ENCODE results near the gene CNTNAP5.

The CNTNAP5 gene

DNA sequence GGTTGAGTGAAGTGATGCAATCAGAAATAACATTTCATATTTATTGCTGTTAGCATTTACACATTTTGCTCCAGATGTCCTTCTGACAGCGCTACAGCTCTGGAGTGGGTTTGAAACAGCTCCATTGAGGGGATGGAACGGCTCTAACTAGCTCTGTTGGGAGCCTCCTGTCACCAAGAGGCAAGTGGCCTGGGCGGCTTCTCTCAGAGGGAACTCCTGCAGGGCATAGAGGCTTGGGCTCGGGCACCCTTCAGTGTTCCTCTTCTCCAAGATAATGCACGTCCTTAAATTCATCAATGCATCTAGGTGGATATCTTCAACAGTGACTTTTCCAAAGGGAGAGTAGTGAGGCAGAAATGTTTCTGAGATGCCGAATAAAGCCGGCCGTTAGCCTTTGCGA lies 122.5 kb downstream of the CNTNAP5 start:
- FAIRE-seq (no peak), DNase-seq (ENCODE audit: insufficient read length, low spot score) (no peak)

DNA sequence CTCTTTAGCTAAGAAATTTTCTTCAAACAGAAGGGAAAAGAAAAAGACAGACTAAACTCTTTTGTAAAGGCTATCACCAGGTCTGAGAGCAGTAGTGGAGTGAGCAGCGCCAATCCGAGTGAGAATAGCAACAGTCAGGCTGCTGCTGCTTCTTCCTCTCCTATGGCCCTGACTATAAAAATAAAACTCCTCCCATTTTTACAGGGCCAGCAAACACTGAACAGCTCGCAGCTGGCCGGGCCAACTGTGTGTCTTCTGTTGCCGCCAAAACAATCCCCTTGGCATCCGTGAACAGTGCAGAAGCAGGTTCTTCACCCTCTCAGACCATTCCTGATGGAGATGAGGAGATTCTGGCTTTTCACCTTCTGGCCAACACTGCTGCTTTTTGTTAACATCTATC lies 124.5 kb downstream of the CNTNAP5 start:
- DNase-seq (ENCODE audit: insufficient read length, low spot score): no peak
- no peak for FAIRE-seq

DNA sequence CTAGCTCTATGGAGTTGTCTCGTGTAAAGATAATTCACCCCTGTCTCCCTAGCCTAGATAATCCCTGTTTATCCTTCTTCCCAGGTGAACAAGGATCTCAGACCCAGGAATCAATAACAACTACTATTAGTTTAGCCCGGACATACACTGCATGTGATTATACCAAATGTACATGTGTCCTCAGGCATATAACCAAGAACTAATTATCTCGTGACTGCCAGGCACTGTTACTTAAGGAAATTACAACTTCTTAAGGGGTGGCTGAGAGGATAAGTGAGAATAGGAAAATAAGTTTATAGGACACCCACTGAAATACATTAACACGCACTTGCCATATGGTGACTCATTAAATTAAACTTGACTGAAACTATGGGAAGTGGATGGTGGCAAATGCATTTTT lies 126.6 kb downstream of the CNTNAP5 start:
- FAIRE-seq (no peak), DNase-seq (ENCODE audit: insufficient read length, low spot score) (no peak)

DNA sequence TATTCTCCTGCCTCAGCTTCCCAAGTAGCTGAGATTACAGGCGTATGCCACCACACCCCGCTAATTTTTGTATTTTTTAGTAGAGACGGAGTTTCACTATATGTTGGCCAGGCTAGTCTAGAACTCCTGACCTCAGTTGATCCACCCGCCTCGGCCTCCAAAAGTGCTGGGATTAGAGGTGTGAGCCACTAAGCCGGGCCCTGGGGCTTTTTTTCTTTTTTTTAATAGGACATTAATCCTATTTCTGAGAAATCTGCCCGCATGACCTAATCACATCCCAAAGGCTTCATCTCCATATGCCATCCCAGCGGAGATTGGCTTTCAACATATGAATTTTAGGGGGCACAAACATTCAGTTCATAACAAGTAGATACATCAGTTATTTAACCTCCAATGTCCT lies 128.6 kb downstream of the CNTNAP5 start:
- FAIRE-seq: no peak
- DNase-seq (ENCODE audit: insufficient read length, low spot score): no peak

DNA sequence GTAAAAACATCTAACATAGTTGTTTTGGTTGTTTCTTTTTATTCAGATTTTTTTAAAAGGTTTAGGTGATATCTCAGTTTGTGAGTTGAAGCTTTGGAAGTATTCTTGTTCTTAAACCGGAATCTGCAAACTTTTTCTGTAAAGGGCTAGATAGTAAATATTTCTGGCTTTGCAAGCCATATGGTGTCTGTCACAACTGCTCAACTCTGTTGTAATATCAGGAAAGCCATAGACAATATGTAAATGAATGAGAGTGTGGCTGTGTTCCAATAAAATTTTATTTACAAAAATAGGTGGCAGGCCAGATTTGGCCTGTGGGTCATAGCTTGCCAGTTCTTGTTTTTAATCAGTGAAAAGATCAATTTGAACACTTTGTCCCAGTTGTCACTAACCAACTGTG lies 134.1 kb downstream of the CNTNAP5 start:
- DNase-seq (ENCODE audit: insufficient read length, low spot score) (no peak), FAIRE-seq (no peak)

DNA sequence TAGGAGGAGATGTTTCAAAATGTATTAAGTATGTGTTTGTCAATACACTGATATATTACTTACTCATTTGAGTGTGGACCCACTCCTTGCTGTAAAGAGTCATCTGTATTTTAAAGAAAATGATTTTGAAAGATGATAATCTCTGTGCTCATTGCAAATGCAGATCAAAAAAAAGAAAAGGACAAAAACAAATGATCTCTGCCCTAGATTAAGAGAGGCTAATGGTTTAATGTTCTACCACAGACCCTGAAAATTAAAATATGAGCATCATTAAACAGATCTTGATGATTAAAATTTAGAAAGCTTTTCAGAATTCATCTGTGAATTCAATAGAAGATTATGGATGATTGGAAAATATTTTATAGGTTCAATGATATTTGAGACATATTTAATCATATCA lies 136.5 kb downstream of the CNTNAP5 start:
- FAIRE-seq: no peak

DNA sequence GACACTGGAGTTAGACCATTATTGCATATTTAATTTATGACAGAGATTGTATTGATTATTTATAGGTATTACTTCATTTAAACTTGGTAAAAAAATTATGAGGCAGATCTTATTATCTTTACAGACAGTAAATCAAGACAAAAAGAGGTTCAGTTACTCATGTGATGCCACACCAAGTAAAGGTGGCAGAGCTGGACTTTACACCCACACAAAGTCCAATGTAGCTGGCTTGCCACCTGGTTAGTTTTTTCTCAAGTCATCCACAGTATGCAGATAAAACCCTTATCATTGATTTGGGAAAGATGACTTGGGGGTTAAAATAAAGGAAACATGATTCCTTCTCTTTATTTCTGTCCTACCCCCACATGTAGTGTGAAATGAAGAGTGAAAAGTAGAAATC lies 137.2 kb downstream of the CNTNAP5 start:
- FAIRE-seq: no peak

More for the DNA sequence above, 136.5 kb downstream of the CNTNAP5 start:
- no peak for DNase-seq (ENCODE audit: insufficient read length, low spot score)

DNA sequence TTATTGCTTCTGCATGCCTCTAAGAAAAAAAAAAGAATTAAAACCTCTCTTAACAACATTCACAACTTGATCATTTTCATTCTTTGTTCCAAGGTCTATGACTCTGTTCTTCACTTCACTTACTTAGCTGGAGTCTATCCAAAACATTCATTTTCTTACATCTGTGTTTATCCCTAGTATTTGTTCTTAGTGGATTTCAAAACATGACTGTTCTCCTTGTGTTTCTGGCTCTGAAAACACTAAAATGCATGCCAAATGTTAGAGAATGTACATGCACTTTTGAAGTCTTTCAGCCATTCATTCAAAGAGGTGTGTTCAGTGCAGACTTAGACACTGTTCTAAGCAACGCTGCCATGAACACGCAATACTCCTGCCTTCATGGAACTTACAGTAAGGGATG lies 138.8 kb downstream of the CNTNAP5 start:
- no peak for DNase-seq (ENCODE audit: insufficient read length, low spot score)
- FAIRE-seq: no peak

More for the DNA sequence above, 137.2 kb downstream of the CNTNAP5 start:
- no peak for DNase-seq (ENCODE audit: insufficient read length, low spot score)

DNA sequence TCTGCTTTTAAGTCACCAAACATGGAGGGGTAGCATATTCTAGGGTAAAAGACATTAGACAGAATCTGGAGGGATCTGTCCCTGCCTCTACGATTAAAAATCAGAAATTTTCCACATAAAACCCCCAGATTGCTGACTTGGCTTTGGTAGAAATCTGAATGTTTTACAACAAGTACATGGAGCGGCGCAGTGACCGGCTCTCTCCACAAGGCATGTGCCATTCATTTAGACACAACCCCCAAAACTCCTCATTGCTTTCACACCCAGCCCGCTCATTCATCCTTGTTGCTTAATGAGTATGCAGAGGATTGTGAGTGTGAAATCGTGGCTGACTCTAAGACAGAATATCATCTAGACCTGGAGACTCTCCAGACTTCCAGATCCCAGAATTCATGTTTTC lies 140.6 kb downstream of the CNTNAP5 start:
- DNase-seq (ENCODE audit: insufficient read length, low spot score): no peak
- FAIRE-seq: no peak

DNA sequence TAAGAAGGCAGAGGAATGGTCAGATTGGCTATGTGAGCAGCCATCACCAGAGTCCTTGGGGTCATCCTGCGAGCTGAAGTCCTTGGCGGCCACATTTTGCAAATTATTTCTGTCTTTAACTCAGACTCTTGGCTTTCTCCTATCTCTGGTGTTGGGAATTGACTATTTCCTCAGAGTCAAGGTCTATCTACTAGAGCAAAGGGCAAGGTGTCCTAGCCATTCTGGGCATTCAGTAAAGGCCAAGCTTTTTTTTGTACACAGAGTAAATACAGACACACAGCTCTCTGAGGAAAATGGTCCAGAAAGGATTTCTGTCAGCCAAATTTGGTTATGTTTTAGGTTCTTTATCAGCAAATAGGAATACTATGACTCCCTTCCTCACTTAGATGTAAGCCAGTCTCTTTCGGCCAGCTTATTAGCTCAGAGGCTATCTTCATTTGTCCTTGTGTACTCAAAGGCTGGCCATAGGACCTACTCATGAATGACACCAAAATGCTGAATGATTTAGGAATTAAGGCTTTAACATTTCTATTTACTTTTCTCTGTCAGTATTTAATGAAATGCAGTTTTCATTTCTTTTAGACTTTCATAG lies 146.5 kb downstream of the CNTNAP5 start:
- FAIRE-seq: no peak
- DNase-seq (ENCODE audit: insufficient read length, low spot score): no peak

DNA sequence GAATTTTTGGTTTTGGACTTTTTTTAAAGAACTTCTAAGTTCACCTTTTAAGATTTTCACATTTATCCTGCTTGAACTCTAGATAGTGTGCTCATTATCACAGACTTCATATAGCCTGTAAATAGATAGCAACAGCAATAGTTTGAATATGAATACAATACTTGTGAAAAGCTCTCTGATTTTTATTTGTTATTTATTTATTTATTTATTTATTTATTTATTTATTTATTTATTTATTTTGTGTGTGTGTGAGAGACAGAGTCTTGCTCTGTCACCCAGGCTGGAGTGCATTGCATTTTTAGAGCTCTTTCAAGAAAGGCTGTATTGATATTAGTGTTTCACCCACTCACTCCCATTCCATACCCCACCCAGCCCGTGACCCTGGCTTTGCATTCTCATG lies 153.6 kb downstream of the CNTNAP5 start:
- DNase-seq (ENCODE audit: insufficient read length, low spot score) (no peak), FAIRE-seq (no peak)

DNA sequence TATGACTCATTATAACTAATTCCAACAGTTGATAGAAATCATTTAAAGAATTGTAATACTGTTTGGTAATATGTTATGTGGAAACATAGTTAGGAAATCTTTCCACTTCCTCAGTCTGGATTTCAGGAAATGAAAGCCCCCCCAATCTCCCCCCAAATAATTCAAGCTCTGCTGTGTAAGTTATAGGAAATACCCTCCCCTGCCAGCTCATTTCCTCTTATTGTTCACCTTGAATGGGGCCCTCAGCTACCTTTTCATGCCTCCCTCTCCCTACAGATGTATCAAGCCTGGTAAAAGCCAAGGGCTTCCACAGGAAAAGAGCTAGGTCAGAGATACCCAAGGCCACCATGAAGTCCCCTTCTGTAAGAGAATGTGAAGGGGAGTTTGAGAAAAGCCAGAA lies 155.5 kb downstream of the CNTNAP5 start:
- DNase-seq (ENCODE audit: insufficient read length, low spot score) (no peak), FAIRE-seq (no peak)

DNA sequence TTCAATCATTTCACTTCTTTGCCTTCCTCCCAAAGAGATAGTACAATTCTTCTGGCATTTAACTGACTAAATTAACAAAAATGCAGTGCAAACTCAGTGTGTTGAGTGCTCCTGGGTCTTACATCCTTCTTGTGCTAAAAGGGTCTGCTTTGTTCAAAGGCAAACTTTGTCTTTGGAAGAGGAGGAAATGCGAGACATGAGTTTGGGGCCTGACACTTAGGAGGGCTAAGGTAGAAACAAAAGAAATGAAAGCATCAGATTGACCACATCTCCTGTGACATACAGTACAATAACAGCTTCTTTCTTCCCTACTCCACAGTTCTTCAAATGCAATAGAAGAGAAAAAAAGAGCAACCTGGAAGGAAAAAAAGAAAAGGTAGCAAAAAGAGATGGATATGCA lies 161.7 kb downstream of the CNTNAP5 start:
- DNase-seq (ENCODE audit: insufficient read length, low spot score) (no peak), FAIRE-seq (no peak)

DNA sequence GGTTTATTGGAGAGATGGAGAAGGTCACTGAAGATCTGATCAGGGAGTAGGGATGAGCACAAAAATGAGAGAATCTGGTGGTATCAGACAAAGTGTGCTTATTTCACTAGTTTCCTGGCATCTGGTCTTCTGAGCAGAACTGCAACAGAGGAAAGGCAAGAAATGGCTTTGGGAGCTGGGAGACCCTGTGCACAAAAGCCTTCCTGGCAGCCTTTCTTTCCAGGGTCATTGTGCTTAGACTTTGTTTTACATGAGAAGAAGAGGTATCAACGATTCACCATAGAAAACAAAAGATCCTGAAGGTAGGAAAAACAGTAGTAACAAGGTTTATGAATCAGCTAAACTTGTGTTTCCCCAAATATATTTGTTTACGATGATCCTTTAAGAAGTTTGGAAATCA lies 162.9 kb downstream of the CNTNAP5 start:
- DNase-seq (ENCODE audit: insufficient read length, low spot score) (no peak), FAIRE-seq (no peak)

DNA sequence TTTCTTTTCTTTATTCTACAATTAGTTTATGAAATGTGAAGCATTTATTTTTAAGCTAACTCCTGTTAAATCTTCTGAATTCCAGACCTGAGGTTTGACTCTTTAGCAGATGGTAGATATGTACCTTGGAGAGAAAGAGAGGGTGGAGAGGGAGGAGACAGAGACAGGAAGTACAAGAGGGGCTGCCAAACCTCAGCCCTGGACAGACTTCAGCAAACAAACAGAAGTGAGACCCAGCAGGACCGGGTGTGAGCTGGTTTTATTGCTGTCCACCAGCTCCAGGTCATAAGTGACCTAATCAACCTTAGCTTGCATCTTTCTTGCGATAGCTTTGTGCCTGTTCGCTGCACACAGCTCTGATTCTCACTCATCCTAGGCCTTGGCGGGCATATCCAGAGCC lies 168.6 kb downstream of the CNTNAP5 start:
- no peak for FAIRE-seq
- DNase-seq (ENCODE audit: insufficient read length, low spot score): no peak

DNA sequence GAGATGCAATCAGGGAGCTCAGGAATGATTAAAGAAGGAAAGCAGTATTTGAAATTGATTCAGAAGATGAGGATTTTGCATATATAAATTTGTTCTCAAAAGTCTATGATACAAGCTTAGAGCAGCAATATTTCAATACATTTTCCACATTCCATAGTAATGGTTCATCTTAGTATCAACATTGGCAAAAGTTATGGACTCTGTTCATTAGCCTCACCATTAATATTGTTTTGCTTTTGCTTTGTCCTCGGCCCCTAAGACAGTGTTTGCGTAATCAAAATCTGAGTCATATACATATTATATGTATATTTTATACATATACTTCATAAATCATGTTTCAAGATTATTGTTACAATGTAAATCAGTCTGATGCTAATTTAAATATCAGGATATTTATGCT lies 176.6 kb downstream of the CNTNAP5 start:
- FAIRE-seq: no peak

DNA sequence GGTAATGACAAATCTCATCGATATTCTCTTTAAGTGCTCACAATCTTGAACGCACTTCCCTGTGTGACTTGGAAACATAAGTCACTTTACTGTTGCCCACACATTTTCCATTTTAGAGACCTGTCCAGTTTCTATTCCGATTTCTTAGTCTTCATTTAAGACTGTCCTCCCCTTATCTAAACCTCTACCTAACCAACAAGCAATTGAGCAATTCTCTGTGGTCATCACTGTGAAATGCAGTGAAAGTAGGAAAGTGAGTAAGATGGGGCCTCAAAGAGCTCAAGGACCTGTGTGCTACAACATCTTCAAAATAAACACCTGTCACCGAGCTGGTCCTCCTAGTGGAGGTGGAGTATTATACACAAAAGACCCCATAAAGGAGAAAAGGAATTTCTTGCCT lies 184.4 kb downstream of the CNTNAP5 start:
- DNase-seq (ENCODE audit: insufficient read length, low spot score): no peak
- FAIRE-seq: no peak

More for the DNA sequence above, 176.6 kb downstream of the CNTNAP5 start:
- no peak for DNase-seq (ENCODE audit: insufficient read length, low spot score)

DNA sequence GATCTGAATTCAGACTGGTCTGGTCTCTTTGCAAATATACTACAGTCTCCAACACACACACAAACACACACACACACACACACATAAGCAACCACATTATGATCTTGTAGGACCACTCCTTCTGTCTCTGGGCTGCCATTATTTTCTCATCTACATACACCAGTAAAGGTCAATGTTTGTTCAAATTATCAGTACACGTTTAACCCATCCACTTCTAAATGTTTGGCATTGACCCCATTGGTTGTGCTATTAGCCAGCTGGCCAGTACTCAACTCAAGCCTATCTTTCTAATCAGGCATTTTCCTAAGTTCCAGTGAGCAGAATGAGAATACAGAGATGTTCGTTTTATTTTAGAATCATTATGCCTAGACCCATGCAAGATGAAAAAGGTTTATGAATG lies 186.4 kb downstream of the CNTNAP5 start:
- FAIRE-seq (no peak), DNase-seq (ENCODE audit: insufficient read length, low spot score) (no peak)

DNA sequence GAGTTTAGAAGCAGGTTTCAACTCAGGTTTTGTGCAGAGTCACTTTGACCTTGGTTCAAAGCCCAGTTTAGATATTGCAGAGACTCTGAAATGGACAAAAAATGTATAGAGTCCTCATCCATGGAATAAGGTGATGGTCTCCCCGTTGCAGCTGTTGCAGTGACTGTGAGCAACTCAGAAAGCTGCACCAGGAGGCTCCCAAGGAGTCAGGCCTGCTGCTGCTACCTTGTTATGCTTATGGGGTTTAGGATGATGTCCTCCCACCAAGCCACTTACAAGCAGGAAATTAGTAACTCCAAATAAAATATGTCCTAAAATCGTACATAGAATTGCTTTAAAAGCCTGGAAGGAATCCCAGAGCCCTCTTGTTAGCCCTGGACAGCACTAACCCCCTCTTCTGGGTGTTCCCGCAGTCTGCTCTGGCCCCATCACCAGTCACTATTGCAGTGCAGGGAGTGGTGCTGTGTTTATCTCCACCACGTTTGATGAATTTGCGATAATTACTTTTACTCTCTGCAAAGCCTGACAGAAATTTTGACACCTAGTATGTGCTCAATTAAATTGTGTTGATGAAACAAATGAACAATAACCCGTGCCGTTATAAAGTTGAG lies 189.0 kb downstream of the CNTNAP5 start:
- DNase-seq (ENCODE audit: insufficient read length, low spot score) (no peak), FAIRE-seq (no peak)

DNA sequence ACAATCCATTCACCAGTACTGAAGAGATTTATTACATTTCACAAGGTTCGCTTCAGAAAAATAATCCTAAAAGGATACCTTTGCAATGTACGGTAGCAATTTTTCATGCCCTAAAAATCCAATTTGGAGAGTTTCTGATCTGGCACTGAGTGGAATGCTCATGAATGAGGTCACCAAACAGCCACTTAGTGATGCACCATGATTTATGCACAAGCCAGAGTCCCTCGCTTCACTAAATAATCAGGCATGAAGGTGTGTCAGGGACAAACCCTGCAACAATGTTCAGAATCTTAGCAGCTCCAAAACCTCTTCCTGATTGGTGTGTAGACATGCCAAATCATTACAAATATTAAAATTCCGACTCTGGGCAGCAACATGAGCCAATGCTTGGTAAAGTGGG lies 221.1 kb downstream of the CNTNAP5 start:
- FAIRE-seq: no peak
- DNase-seq (ENCODE audit: insufficient read length, low spot score): no peak

DNA sequence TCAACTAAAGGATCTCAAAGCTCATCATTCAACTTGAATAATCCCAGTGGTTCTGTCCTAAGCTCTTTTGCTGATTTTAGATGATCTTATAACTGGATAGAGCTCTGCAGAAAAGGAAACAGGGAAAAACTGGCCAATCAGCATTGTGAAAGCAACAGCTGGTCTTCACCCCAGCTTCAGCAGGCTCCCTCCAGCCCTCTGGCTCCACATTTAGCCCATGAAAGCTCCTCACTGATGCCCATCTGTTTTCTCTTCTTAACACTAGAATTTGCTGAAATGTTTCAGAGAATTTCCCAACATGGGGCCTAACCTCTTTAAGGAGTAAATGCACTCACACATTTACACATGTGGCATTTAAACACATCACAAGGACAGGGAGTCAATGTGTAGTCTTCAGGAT lies 223.3 kb downstream of the CNTNAP5 start:
- no peak for DNase-seq (ENCODE audit: insufficient read length, low spot score)
- FAIRE-seq: no peak

DNA sequence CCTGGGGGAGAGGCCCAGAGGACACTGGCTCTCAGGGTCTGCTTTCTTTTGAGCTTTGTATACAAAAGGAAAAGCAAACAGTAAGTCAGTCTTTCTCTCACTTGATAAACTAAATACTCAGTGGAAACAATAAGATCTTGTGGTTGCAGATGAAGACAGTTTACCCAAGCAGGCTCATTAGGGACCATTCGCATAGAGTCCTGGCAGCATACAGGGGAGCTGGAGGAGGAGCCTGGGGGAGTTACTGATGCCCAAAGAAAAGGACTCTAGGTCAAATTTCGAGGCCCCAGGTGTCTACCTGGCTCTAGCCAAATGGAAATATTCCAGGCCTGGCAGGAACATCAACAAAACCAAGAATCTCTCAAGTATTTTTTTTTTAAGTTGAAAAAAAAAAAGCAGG lies 225.3 kb downstream of the CNTNAP5 start:
- FAIRE-seq (no peak), DNase-seq (ENCODE audit: insufficient read length, low spot score) (no peak)

DNA sequence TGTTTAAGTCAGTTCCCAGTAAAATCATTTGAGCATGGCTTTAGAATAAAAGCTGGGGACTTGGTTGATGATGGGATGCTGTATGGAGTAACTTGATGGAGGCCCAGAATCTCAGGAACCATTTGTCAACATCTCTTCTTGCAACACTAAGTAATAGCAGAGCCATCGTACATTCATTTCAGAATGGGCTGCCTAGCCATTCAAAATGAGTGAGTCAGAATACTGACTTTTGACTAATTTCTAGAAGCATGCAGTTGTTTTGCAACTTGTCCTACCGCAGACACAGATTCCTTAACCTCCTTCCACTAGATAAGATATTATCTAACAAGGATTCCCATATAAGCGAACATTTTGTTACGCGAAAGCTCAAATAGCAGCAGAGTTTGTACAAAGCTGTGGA lies 229.5 kb downstream of the CNTNAP5 start:
- no peak for DNase-seq (ENCODE audit: insufficient read length, low spot score)
- no peak for FAIRE-seq

Measured in HTR-8/SVneo (cell line).